Measurements from ENCODE around the gene PSMD14.
"Not testable (repeated sequence)": the region's sequence is repeated elsewhere in the genome, so short reads cannot be mapped to it uniquely, and the experiment has no call there.

PSMD14 gene

DNA sequence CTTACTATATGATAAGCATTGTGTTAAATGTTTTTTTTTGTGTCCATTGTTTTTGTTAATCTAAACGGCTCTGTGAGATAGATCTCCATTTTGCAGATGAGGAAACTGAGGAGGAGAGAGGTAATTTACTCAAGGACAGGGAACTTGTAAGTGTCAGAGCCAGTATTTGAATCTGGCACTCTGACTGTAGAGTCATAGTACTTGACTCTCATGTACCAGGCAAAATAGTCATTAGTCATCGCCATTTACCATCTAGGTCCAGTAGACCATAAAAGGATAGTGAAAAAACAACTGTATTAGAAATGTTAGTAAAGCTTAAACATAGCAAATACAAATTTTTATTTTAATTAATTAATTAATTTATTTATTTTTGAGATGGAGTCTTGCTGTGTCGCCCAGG, 4.8 kb downstream of the PSMD14 start:
- Mint-ChIP-seq H3K4me3 (no peak overlapping the region), H3K9me3 (no peaks in the 10 kb centered on the region), H3K36me3 (peaks cover 16 to 37% of the 10 kb centered on the region in 2 donors), H3K27ac (no peak overlapping the region), H3K4me1 (peaks cover 15 to 31% of the 10 kb centered on the region in 2 donors), H3K27me3 (no peaks in the 10 kb centered on the region)
- DNase-seq (no peak), ATAC-seq (replicated peaks) (no peak)

DNA sequence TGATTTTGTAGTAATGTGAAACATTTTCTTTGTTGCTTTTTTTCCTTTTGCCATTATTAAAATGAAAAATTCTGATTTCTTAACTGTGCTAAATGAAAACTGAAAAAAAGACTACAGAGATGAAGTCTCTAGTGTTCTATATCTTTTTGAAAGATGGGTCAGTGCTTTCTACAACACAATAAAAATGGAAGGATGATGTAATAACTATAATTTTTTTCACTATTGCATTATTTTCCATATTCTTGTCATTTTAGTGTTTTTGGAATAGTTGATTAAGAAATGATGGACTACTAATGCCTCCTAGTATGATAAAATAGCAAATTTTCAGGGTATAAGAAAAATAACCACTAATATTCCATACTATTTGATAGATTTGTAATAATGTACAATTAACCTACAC, 7.2 kb downstream of the PSMD14 start:
- Mint-ChIP-seq H3K27me3 (no peaks in the 10 kb centered on the region), H3K36me3 (peaks cover 18 to 35% of the 10 kb centered on the region in 2 donors), H3K4me1 (peaks cover 11 to 21% of the 10 kb centered on the region in 2 donors), H3K4me3 (no peak overlapping the region), H3K9me3 (no peaks in the 10 kb centered on the region), H3K27ac (no peak overlapping the region)
- DNase-seq (no peak), ATAC-seq (replicated peaks) (no peak)

DNA sequence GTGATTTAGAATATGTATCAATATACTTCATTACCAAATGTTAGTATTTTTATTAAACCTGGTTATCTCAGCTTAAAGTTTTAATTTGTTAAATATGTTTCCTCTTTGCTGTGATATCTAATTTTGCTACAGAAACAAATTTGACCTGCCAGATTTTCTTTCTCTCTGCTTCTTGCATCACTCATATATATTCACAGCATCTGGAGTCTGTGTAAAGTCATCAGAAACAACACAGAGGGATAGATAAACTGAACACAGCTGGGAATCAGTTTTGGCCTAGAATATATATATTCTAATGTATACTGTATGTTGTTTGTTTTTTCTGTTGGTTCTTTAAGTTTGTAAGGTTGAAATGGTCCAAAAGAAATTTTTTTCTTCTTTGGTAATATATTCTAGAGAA, 8.5 kb downstream of the PSMD14 start:
- ATAC-seq (replicated peaks) (no peak), DNase-seq (no peak)
- Mint-ChIP-seq H3K9me3 (no peaks in the 10 kb centered on the region), H3K27ac (no peak overlapping the region), H3K36me3 (peaks cover 21 to 35% of the 10 kb centered on the region in 2 donors), H3K4me3 (no peak overlapping the region), H3K4me1 (peaks cover 11 to 21% of the 10 kb centered on the region in 2 donors), H3K27me3 (no peaks in the 10 kb centered on the region)

DNA sequence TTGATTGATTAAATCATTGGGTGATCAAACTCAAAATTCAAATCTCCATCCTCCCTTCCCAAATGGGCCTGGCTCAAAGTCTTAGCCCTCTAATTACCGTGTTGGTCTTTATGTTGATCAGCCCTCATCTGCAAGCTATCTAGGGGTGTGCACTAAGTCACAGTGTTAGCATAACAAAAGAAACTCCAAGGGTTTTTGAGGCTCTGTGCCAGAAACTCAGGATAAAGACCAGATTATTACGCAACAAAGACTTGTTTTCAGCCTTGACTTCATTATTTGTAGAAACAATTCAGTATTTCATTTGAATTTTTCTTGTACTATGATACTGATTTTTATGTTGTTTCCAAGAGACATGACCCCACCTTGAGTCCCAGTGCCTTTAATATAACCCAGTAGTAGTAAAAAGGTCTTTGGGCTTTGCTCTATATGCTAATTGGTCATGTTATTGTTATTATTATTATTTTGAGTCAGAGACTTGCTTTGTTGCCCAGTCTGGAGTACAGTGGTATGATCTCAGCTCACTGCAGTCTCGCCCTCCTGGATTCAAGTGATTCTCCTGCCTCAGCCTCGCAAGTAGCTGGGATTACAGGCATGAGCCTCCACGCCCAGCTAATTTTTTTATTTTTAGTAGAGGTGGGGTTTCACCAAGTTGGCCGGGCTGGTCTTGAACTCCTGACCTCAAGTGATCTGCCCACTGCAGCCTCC, 13.9 kb downstream of the PSMD14 start:
- Mint-ChIP-seq H3K4me3 (no peak overlapping the region), H3K9me3 (no peaks in the 10 kb centered on the region), H3K27me3 (no peaks in the 10 kb centered on the region), H3K4me1 (peaks cover 8 to 19% of the 10 kb centered on the region in 2 donors), H3K27ac (no peak overlapping the region), H3K36me3 (peaks cover 36 to 46% of the 10 kb centered on the region in 2 donors)
- ATAC-seq (replicated peaks) (no peak), DNase-seq (no peak)

DNA sequence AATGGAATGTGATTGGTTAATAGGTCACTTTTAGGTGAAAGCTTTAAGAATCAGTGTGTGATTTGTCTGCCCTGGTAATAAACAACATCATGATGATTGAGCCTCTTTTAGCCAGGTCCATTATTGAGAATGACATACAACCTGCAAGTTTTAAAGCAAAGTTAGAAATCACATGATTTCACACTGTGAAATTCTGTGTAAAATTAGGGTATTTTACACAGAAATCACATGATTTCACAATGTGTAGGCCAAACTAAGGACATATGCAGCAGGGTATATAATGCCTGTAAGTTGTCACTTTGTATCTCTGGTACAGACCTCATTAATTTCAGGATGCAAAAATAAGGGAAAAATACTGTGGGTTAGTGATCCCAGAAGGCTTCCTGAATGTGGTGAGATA, 16.7 kb downstream of the PSMD14 start:
- ATAC-seq (replicated peaks) (no peak), DNase-seq (no peak)
- no peaks in the 10 kb centered on the region for H3K9me3 Mint-ChIP-seq
- H3K27me3 Mint-ChIP-seq: no peaks in the 10 kb centered on the region
- H3K4me3 Mint-ChIP-seq: no peak overlapping the region
- peaks cover 37 to 46% of the 10 kb centered on the region in 2 donors for H3K36me3 Mint-ChIP-seq
- H3K27ac Mint-ChIP-seq: no peak overlapping the region
- peaks cover 6 to 18% of the 10 kb centered on the region in 2 donors for H3K4me1 Mint-ChIP-seq

DNA sequence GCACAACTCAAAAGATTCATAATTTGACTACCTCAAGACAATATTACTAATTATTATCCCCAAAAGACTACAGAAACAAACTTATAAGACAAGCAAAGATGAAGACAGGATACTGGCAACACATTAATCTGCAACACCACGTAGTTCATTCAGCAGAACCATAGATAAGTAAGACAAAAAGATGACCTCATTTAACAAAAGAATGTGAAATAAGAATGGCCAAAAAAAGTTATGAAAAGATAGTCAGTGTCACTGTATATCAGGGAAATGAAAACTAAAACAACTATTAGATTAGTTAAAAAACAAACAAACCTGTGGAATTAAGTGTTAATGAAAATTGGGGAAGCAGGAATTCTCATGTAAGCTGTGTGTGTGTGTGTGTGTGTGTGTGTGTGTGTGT, 19.4 kb downstream of the PSMD14 start:
- Mint-ChIP-seq H3K4me1 (peaks cover 6 to 18% of the 10 kb centered on the region in 2 donors), H3K27me3 (no peaks in the 10 kb centered on the region), H3K4me3 (no peak overlapping the region), H3K27ac (no peak overlapping the region), H3K9me3 (no peaks in the 10 kb centered on the region), H3K36me3 (peaks cover 38 to 45% of the 10 kb centered on the region in 2 donors)
- DNase-seq: no peak
- ATAC-seq (replicated peaks): no peak

DNA sequence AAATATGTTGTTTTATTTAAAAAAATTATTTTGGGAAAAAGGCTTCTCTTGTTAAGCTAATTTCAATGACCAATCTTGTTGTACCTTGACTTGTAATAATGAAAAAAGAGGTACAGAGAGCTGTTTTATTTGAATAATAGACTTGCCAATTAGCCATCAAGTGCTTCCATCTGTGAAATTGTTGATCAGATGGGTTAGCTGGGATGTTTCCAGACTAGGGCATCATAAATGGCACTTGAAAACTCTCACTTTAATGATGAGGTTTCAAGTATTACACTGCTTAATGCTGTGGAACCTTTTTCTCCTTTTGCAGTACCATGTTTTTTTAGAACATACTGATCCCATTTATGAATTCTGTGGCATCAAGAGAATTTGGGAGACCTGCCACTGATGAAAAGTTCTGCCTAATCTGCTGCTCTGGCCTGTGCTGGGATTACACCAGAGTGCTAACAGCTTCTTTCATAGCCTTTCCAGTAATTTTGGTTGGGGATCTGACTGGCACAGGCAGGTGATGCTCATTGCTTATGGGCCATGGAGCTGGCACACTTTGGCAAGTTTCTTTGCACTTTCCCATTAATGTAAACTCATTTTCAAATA, 24.2 kb downstream of the PSMD14 start:
- DNase-seq: no peak
- ATAC-seq (replicated peaks): no peak
- Mint-ChIP-seq H3K27ac (no peak overlapping the region), H3K9me3 (no peaks in the 10 kb centered on the region), H3K4me1 (peaks cover 4 to 6% of the 10 kb centered on the region in 2 donors), H3K4me3 (no peak overlapping the region), H3K36me3 (peaks cover 22 to 26% of the 10 kb centered on the region in 2 donors), H3K27me3 (no peaks in the 10 kb centered on the region)

DNA sequence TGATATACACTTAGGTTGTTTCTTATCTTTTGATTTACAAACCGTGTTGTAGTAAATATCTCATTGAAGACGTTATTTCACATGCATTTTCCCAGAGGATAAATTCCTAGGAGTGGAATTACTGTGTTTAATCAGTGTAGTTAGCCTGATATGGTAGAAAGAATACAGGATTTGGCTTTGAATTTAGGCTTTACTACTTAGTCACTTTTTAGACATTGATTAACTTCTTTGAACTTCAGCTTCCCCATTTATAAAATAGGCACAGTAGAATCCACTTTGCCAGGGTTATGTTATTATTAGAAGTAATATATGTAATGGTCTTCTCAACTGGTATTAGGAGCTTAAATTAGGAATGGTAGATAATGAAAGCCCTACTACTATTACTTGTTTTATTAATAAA, 27.4 kb downstream of the PSMD14 start:
- H3K36me3 Mint-ChIP-seq: peaks cover 29 to 36% of the 10 kb centered on the region in 2 donors
- H3K9me3 Mint-ChIP-seq: peaks cover 4% of the 10 kb centered on the region in 2 donors
- H3K27me3 Mint-ChIP-seq: no peaks in the 10 kb centered on the region
- no peak overlapping the region for H3K4me3 Mint-ChIP-seq
- H3K27ac Mint-ChIP-seq: no peak overlapping the region
- DNase-seq (no peak), ATAC-seq (replicated peaks) (no peak)
- H3K4me1 Mint-ChIP-seq: peaks cover 8 to 10% of the 10 kb centered on the region in 2 donors

DNA sequence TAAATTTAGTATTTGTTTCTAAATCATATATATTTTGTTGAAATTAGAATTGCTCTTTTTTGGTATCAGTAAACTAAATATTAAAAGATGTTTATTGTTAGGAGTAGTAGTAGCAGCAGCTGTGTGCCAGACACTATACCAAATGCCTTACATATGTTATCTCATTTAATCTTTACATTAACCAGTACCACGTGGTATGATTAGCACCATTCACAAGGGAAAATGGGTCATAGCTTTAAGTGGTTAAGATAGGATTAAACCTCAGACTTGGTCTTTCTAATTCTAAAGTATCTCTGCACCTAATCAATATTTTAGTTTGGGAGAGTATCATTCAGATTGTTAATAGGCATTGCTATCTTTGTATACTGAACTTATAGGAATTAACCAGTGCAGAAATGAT, 29.0 kb downstream of the PSMD14 start:
- Mint-ChIP-seq H3K36me3 (peaks cover 26 to 39% of the 10 kb centered on the region in 2 donors), H3K4me1 (peaks cover 8 to 10% of the 10 kb centered on the region in 2 donors), H3K27me3 (no peaks in the 10 kb centered on the region), H3K4me3 (no peak overlapping the region), H3K9me3 (peaks cover 4% of the 10 kb centered on the region in 2 donors), H3K27ac (no peak overlapping the region)
- ATAC-seq (replicated peaks) (no peak), DNase-seq (no peak)

DNA sequence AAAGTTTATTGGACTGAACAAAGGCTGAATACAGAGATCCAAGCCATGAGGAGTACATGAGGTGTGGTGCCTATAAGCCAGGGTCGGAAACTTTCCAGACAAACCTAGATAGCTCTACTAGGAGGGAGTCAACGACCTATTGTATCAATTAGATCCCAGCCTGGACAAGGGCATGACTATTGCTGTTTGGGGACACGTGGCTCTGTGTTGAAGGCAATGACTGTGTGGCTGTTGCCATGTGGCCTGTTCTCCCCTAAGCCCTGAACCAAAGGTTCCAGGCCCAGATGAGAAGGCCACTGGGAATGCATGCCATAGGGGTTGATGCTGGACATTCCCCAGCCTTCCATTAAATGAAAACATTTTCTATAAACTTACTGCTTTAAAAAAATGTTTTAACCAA, 31.3 kb downstream of the PSMD14 start:
- H3K9me3 Mint-ChIP-seq; H3K27ac Mint-ChIP-seq; H3K27me3 Mint-ChIP-seq; ATAC-seq (replicated peaks); H3K4me3 Mint-ChIP-seq; DNase-seq: not testable (repeated sequence)
- Mint-ChIP-seq H3K4me1 (peaks cover 9 to 15% of the 10 kb centered on the region in 2 donors), H3K36me3 (peaks cover 34 to 41% of the 10 kb centered on the region in 2 donors)

DNA sequence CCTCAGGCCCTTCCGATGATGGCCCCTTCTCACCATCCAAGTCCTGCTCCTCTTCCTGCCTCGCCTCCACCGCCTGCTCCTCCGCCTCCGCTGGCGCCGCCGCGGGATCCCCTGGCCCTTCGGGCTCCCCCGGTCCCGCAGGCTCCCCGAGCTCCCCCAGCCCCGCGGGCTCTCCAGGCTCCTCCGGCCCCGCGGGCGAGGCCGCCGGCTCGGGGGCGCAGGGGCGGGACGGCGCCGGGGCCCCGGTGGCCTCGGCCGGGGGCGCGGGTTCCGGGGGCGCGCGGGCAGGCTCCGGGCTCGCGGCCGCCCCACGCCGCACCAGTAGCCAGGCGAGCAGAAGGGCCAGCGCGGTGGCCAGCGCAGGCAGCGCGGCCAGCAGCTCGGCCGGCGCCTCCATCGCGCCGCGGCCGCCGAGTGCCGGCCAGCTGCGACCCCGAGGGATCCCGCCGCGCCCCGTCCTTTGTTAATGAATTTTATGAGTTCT, 32.7 kb downstream of the PSMD14 start:
- not testable (repeated sequence) for H3K4me3 Mint-ChIP-seq; H3K27me3 Mint-ChIP-seq; DNase-seq; H3K27ac Mint-ChIP-seq; H3K9me3 Mint-ChIP-seq; ATAC-seq (replicated peaks)
- H3K36me3 Mint-ChIP-seq: peaks cover 36 to 53% of the 10 kb centered on the region in 2 donors
- H3K4me1 Mint-ChIP-seq: peaks cover 10 to 26% of the 10 kb centered on the region in 2 donors

DNA sequence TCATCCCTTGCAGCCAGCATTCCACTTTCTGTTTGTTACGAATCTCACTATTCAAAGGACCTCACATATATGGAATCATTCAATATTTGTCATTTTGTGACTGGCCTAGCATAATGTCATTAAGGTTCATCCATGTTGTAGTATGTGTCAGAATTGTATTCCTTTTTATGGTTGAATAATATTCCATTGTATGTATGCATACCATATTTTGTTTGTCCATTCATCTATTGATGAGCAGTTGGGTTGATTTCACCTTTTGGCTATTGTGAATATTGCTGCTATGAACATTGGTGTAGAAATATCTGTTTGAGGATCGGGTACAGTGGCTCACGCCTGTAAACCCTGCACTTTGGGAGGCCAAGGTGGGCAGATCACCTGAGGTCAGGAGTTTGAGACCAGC, 35.0 kb downstream of the PSMD14 start:
- Mint-ChIP-seq H3K4me3 (no peak overlapping the region), H3K27me3 (no peaks in the 10 kb centered on the region), H3K27ac (no peak overlapping the region), H3K9me3 (peaks cover 4 to 7% of the 10 kb centered on the region in 2 donors), H3K36me3 (peaks cover 46 to 64% of the 10 kb centered on the region in 2 donors), H3K4me1 (peaks cover 12 to 39% of the 10 kb centered on the region in 2 donors)
- ATAC-seq (replicated peaks) (no peak), DNase-seq (no peak)

DNA sequence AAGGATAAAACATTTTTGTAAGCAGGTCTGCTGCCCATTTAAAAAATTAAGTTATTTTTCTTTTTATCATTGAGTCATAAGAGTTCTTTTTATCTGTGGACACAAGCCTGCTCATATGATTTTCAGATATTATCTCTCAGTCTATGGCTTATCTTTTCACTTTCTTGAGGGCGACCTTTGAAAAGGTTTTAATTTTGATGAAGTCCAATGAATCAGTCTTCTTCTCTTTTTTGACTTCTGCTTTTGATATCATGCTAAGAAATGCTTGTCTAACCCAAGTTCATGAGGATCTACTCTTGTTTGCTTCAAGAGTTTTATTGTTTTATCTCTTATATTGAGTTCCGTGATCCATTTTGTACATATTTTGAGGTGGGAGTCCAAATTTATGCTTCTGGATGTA, 36.5 kb downstream of the PSMD14 start:
- peaks cover 0 to 4% of the 10 kb centered on the region in 2 donors for H3K9me3 Mint-ChIP-seq
- no peak overlapping the region for H3K27ac Mint-ChIP-seq
- H3K27me3 Mint-ChIP-seq: no peaks in the 10 kb centered on the region
- peaks cover 16 to 30% of the 10 kb centered on the region in 2 donors for H3K4me1 Mint-ChIP-seq
- ATAC-seq (replicated peaks) (peak; percentile 22 to 29), DNase-seq (no peak)
- no peak overlapping the region for H3K4me3 Mint-ChIP-seq
- peaks cover 47 to 65% of the 10 kb centered on the region in 2 donors for H3K36me3 Mint-ChIP-seq

DNA sequence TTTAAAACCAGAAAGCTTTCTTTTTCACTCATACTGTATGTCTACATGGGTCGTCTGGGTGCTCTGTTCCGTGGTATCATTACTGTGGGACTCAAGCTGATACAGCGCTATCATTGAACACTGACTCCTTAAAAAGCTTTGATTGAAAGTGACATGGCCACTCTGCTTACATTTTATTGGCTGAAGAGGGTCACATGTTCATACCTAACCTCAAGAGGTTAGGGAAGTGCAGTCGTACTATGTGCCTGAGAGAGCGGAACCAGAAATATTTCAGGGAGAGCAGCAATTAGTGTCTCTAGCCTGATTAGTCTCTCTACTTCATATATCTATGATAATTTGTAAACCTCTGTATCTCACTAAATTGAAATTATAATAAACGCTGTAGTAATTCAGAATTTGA, 43.5 kb downstream of the PSMD14 start:
- DNase-seq: no peak
- no peak overlapping the region for H3K4me3 Mint-ChIP-seq

DNA sequence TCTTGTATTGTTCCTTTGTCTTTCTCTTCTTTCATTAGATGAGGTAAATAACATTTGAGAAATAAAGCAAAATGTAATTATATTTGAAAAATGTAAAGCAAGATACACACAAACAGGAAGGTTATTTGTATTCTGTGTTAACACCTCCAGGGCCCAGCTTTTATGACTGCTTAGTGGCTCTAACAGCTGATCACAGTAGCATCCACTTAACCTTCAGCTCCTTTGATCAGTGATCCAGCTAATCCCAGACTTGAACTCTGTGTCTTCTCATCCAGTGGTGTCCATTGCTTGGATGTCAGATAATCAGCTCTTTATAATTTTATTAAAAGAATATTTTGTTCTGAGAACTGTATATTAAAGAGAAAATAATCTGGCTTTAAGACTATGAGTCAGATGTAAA, 44.5 kb downstream of the PSMD14 start:
- H3K27ac Mint-ChIP-seq: no peak overlapping the region
- no peak for DNase-seq
- H3K27me3 Mint-ChIP-seq: no peaks in the 10 kb centered on the region
- peaks cover 5% of the 10 kb centered on the region in 2 donors for H3K9me3 Mint-ChIP-seq
- no peak for ATAC-seq (replicated peaks)
- H3K4me3 Mint-ChIP-seq: no peak overlapping the region
- peaks cover 28 to 42% of the 10 kb centered on the region in 2 donors for H3K4me1 Mint-ChIP-seq
- H3K36me3 Mint-ChIP-seq: peaks cover 32 to 45% of the 10 kb centered on the region in 2 donors

More for the DNA sequence above, 43.5 kb downstream of the PSMD14 start:
- peaks cover 5% of the 10 kb centered on the region in 2 donors for H3K9me3 Mint-ChIP-seq
- no peaks in the 10 kb centered on the region for H3K27me3 Mint-ChIP-seq
- no peak overlapping the region for H3K27ac Mint-ChIP-seq
- peaks cover 26 to 48% of the 10 kb centered on the region in 2 donors for H3K4me1 Mint-ChIP-seq
- ATAC-seq (replicated peaks): no peak
- H3K36me3 Mint-ChIP-seq: peaks cover 37 to 49% of the 10 kb centered on the region in 2 donors

Data from stimulated activated naive B cell treated with anti-CD40 and anti-IgM and Interleukin-4, amounts not matched to agents 10 μg/mL and 1 μg/mL and 100 μg/mL, for 72 hours (primary cell).